ENCODE results near the gene ERF. TPM values are rescaled to one million over a fixed set of nuclear protein-coding genes. Genes with fewer than 3 reads are reported as not detected.
A peak's percentile ranks its signal among the peaks of the same experiment; 100 is the strongest.

ERF gene
- total and polyA plus RNA-seq, 10 of the 15 experiments (the other 5 are each of a cell fraction or from before 2014, with no cell fraction given): 0.02 to 51.8 (median 14.4) TPM

DNA sequence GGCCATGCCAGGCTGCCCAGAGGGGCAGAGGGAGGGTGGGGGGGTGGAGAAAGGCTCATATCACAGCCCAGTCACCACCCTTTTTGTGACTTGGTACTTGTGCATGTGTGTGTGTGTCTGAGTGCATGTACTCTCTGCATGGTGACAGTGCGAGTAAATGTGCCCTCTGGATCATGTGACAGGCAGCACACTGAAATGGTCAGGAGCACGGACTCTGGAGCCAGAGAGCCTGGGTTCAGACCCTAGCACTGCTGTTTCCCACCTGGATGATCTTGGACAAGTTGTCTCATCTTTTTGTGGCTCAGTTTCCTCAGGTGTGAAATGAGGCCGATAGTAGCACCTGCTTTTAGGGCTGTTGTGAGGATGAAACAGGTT lies 16.1 kb upstream of the ERF start:
- Histone ChIP-seq H2AFZ (ENCODE audit: control insufficient read depth, low read depth, low read length) (no peak overlapping the region), H3K4me2 (ENCODE audit: control insufficient read depth, insufficient read depth) (peak overlapping the region; percentile 99), H3K27me3 (replicated peaks in 1 of 2; ENCODE audit: control insufficient read depth in 2 of 2, insufficient read depth in 2 of 2, low read length in 1 of 2) (no peaks in the 10 kb centered on the region), H4K20me1 (ENCODE audit: control insufficient read depth, insufficient read depth) (no peaks in the 10 kb centered on the region; the same call in 1 of the 2 replicates), H3K9ac (ENCODE audit: control insufficient read depth, insufficient read depth, low read length) (peak overlapping the region; percentile 98), H3K4me3 (peak overlapping the region; percentile 47), H3K36me3 (ENCODE audit: control insufficient read depth in 2 of 2, insufficient read depth in 2 of 2, low read length in 1 of 2) (peaks cover 3 to 19% of the 10 kb centered on the region in 2 experiments; a peak in 3 of 4 replicates), H3K4me1 (ENCODE audit: control insufficient read depth, insufficient read depth, low read length) (peaks cover 25% of the 10 kb centered on the region), H3K27ac (ENCODE audit: control insufficient read depth, insufficient read depth) (peak overlapping the region; percentile 94), H3K79me2 (ENCODE audit: control insufficient read depth, insufficient read depth, low read length) (peaks cover 28% of the 10 kb centered on the region), H3K9me3 (replicated peaks; ENCODE audit: control insufficient read depth, insufficient read depth, low read length) (no peaks in the 10 kb centered on the region)
- intact Hi-C loops (cut with micrococcal nuclease; ENCODE audit: unreplicated experiment): no loop called here
- TF ChIP-seq RAD51 (IDR thresholded peaks at IDR 0.05) (peak; percentile 43; the same call in 1 of the 2 replicates), RUNX3 (IDR thresholded peaks at IDR 0.05; ENCODE audit: low read length) (no peak), IKZF1 (conservative IDR thresholded peaks at IDR 0.05) (no peak), STAT1 (conservative IDR thresholded peaks at IDR 0.05) (no peak), ZNF24 (IDR thresholded peaks at IDR 0.05) (no peak), CHD2 (IDR thresholded peaks at IDR 0.05; ENCODE audit: borderline replicate concordance, low read depth, low read length) (0 out of 2 replicates have a peak, but pooled peaks have one; percentile 0), SMAD1 (IDR thresholded peaks at IDR 0.05; ENCODE audit: low read depth, partially characterized antibody) (no peak)
- TF ChIP-seq, protein P1, sequence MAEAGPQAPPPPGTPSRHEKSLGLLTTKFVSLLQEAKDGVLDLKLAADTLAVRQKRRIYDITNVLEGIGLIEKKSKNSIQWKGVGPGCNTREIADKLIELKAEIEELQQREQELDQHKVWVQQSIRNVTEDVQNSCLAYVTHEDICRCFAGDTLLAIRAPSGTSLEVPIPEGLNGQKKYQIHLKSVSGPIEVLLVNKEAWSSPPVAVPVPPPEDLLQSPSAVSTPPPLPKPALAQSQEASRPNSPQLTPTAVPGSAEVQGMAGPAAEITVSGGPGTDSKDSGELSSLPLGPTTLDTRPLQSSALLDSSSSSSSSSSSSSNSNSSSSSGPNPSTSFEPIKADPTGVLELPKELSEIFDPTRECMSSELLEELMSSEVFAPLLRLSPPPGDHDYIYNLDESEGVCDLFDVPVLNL (IDR thresholded peaks at IDR 0.05; ENCODE audit: low read depth, low read length): no peak
- TF ChIP-seq, protein P2, sequence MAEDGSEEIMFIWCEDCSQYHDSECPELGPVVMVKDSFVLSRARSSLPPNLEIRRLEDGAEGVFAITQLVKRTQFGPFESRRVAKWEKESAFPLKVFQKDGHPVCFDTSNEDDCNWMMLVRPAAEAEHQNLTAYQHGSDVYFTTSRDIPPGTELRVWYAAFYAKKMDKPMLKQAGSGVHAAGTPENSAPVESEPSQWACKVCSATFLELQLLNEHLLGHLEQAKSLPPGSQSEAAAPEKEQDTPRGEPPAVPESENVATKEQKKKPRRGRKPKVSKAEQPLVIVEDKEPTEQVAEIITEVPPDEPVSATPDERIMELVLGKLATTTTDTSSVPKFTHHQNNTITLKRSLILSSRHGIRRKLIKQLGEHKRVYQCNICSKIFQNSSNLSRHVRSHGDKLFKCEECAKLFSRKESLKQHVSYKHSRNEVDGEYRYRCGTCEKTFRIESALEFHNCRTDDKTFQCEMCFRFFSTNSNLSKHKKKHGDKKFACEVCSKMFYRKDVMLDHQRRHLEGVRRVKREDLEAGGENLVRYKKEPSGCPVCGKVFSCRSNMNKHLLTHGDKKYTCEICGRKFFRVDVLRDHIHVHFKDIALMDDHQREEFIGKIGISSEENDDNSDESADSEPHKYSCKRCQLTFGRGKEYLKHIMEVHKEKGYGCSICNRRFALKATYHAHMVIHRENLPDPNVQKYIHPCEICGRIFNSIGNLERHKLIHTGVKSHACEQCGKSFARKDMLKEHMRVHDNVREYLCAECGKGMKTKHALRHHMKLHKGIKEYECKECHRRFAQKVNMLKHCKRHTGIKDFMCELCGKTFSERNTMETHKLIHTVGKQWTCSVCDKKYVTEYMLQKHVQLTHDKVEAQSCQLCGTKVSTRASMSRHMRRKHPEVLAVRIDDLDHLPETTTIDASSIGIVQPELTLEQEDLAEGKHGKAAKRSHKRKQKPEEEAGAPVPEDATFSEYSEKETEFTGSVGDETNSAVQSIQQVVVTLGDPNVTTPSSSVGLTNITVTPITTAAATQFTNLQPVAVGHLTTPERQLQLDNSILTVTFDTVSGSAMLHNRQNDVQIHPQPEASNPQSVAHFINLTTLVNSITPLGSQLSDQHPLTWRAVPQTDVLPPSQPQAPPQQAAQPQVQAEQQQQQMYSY (CRISPR knock-in tag; IDR thresholded peaks at IDR 0.05): no peak
- TF ChIP-seq, protein P3, sequence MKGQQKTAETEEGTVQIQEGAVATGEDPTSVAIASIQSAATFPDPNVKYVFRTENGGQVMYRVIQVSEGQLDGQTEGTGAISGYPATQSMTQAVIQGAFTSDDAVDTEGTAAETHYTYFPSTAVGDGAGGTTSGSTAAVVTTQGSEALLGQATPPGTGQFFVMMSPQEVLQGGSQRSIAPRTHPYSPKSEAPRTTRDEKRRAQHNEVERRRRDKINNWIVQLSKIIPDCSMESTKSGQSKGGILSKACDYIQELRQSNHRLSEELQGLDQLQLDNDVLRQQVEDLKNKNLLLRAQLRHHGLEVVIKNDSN (IDR thresholded peaks at IDR 0.05; ENCODE audit: borderline replicate concordance, extremely low read length, insufficient read depth, low read depth, low read length): peak; percentile 16
- SMC1A ChIA-PET (ENCODE audit: uncharacterized antibody, unreplicated experiment): interaction anchor here (1.0 to 3.2 kb wide), 6 partner anchors 8 to 157 kb away, joined by 3 to 24 read pairs (median 6); partner anchors contain the start of gene ERF
- 30% methylated on average over 3 of the region's 3 CpGs for WGBS (ENCODE audit: insufficient coverage, insufficient replicate concordance, low lambda C conversion rate, missing lambda C conversion rate)
- ATAC-seq (no peak), FAIRE-seq (no peak), DNase-seq (ENCODE audit: low read depth, low spot score) (no peak)
- POLR2A ChIA-PET: interaction anchor here (1.0 to 3.2 kb wide), 10 partner anchors 8 to 125 kb away, joined by 3 to 24 read pairs (median 4); partner anchors contain the start of genes ERF, GSK3A and ZNF526
- in situ Hi-C loops (cut with MboI): no loop called here
- CTCF ChIA-PET: interaction anchor here (1.0 to 3.2 kb wide), 4 partner anchors 9 to 34 kb away, joined by 3 to 39 read pairs (median 10); partner anchors contain the start of gene GSK3A
- BruUV-seq (replicated peaks): no TSS peak
- RAD21 ChIA-PET (ENCODE audit: unreplicated experiment): interaction anchor here (0.6 to 3.1 kb wide), 7 partner anchors 9 to 143 kb away, joined by 3 to 23 read pairs (median 5); partner anchors contain the start of gene GSK3A
